ENCODE data around the gene CATSPERZ.

Gene CATSPERZ

GRCh38 chr11:64318766-64319761, 18.9 kb downstream of the CATSPERZ start:
- Histone ChIP-seq H3K27ac (replicated peaks; ENCODE audit: low read length) (no peak overlapping the region), H3K27me3 (ENCODE audit: control insufficient read depth in 3 of 3, insufficient read depth in 3 of 3, low read depth in 1 of 3, low read length in 3 of 3) (no peaks in the 10 kb centered on the region)
- DNase-seq (ENCODE audit: low spot score): no peak

GRCh38 chr11:64320556-64320955, 20.4 kb downstream of the CATSPERZ start:
- Histone ChIP-seq H2BK12ac (ENCODE audit: low read length) (no peak overlapping the region), H3K79me1 (ENCODE audit: low read depth, low read length) (peaks cover 15% of the 10 kb centered on the region), H2BK15ac (ENCODE audit: low read length) (no peak overlapping the region), H2AK5ac (ENCODE audit: low read depth, low read length) (no peak overlapping the region), H3K4ac (ENCODE audit: low read length) (no peak overlapping the region), H3K36me3 (replicated peaks in 1 of 2; ENCODE audit: control insufficient read depth in 2 of 2, insufficient read depth in 2 of 2, low read length in 2 of 2) (peaks cover 8 to 28% of the 10 kb centered on the region in 2 donors), H2AFZ (ENCODE audit: low read length) (no peak overlapping the region), H2BK120ac (ENCODE audit: low read depth, low read length) (no peak overlapping the region), H3K9me3 (replicated peaks in 1 of 2; ENCODE audit: control insufficient read depth in 2 of 2, insufficient read depth in 1 of 2, low read depth in 1 of 2, low read length in 2 of 2) (no peaks in the 10 kb centered on the region), H3K4me3 (ENCODE audit: low read length in 2 of 2) (no peak overlapping the region), H3K14ac (ENCODE audit: low read length) (no peak overlapping the region), H3K4me1 (ENCODE audit: control insufficient read depth in 2 of 2, insufficient read depth in 1 of 2, low read depth in 1 of 2, low read length in 2 of 2) (peaks cover 9 to 16% of the 10 kb centered on the region in 2 donors), H2BK5ac (ENCODE audit: low read length) (no peak overlapping the region), H3K23ac (ENCODE audit: low read depth, low read length, poor library complexity) (no peak overlapping the region), H4K8ac (ENCODE audit: low read depth, low read length) (no peak overlapping the region), H3K9ac (ENCODE audit: low read depth, low read length, poor library complexity) (no peak overlapping the region), H3K18ac (ENCODE audit: low read length) (no peak overlapping the region), H4K91ac (ENCODE audit: low read depth, low read length, poor library complexity) (no peak overlapping the region), H3K27me3 (ENCODE audit: control insufficient read depth in 3 of 3, insufficient read depth in 3 of 3, low read depth in 1 of 3, low read length in 3 of 3) (no peaks in the 10 kb centered on the region), H3K27ac (replicated peaks; ENCODE audit: low read length) (no peak overlapping the region), H3K4me2 (ENCODE audit: insufficient read depth, low read length, poor library complexity, severe bottlenecking) (no peak overlapping the region)
- WGBS, 2 donors (ENCODE audit: extremely low coverage in 2 of 2, insufficient read length in 2 of 2, insufficient replicate concordance in 1 of 2): no CpG with 5 or more reads among the region's 7 CpGs
- no peak for DNase-seq (ENCODE audit: low spot score)

More at GRCh38 chr11:64318766-64319761, 18.9 kb downstream of the CATSPERZ start:
- Histone ChIP-seq H2AK5ac (ENCODE audit: low read depth, low read length) (peak overlapping the region; percentile 2), H3K4me1 (ENCODE audit: control insufficient read depth in 2 of 2, insufficient read depth in 1 of 2, low read depth in 1 of 2, low read length in 2 of 2) (peaks cover 9 to 16% of the 10 kb centered on the region in 2 donors), H2BK5ac (ENCODE audit: low read length) (no peak overlapping the region), H3K9me3 (replicated peaks in 1 of 2; ENCODE audit: control insufficient read depth in 2 of 2, insufficient read depth in 1 of 2, low read depth in 1 of 2, low read length in 2 of 2) (peaks cover 0 to 2% of the 10 kb centered on the region in 2 donors), H3K9ac (ENCODE audit: low read depth, low read length, poor library complexity) (no peak overlapping the region), H3K4me2 (ENCODE audit: insufficient read depth, low read length, poor library complexity, severe bottlenecking) (peak overlapping the region; percentile 79), H3K4me3 (ENCODE audit: low read length in 2 of 2) (peak overlapping the region; percentile 72 to 95), H4K91ac (ENCODE audit: low read depth, low read length, poor library complexity) (no peak overlapping the region), H3K18ac (ENCODE audit: low read length) (peak overlapping the region; percentile 27), H2AFZ (ENCODE audit: low read length) (peak overlapping the region; percentile 77), H2BK12ac (ENCODE audit: low read length) (no peak overlapping the region), H2BK15ac (ENCODE audit: low read length) (peak overlapping the region; percentile 19), H4K8ac (ENCODE audit: low read depth, low read length) (no peak overlapping the region), H3K23ac (ENCODE audit: low read depth, low read length, poor library complexity) (no peak overlapping the region), H2BK120ac (ENCODE audit: low read depth, low read length) (no peak overlapping the region), H3K14ac (ENCODE audit: low read length) (no peak overlapping the region), H3K4ac (ENCODE audit: low read length) (no peak overlapping the region), H3K36me3 (replicated peaks in 1 of 2; ENCODE audit: control insufficient read depth in 2 of 2, insufficient read depth in 2 of 2, low read length in 2 of 2) (peaks cover 18 to 42% of the 10 kb centered on the region in 2 donors), H3K79me1 (ENCODE audit: low read depth, low read length) (peaks cover 21% of the 10 kb centered on the region)
- WGBS, 2 donors (ENCODE audit: extremely low coverage in 2 of 2, insufficient read length in 2 of 2, insufficient replicate concordance in 1 of 2): no CpG with 5 or more reads among the region's 19 CpGs

GRCh38 chr11:64321026-64321425, 20.9 kb downstream of the CATSPERZ start:
- H3K18ac ChIP-seq (ENCODE audit: low read length): no peak overlapping the region
- no peak overlapping the region for H3K9ac ChIP-seq (ENCODE audit: low read depth, low read length, poor library complexity)
- H2BK120ac ChIP-seq (ENCODE audit: low read depth, low read length): no peak overlapping the region
- no peaks in the 10 kb centered on the region for H3K9me3 ChIP-seq (replicated peaks in 1 of 2; ENCODE audit: control insufficient read depth in 2 of 2, insufficient read depth in 1 of 2, low read depth in 1 of 2, low read length in 2 of 2)
- H3K79me1 ChIP-seq (ENCODE audit: low read depth, low read length): peaks cover 13% of the 10 kb centered on the region
- no peak overlapping the region for H2BK5ac ChIP-seq (ENCODE audit: low read length)
- peaks cover 9 to 15% of the 10 kb centered on the region in 2 donors for H3K4me1 ChIP-seq (ENCODE audit: control insufficient read depth in 2 of 2, insufficient read depth in 1 of 2, low read depth in 1 of 2, low read length in 2 of 2)
- no peaks in the 10 kb centered on the region for H3K27me3 ChIP-seq (ENCODE audit: control insufficient read depth in 3 of 3, insufficient read depth in 3 of 3, low read depth in 1 of 3, low read length in 3 of 3)
- no peak overlapping the region for H3K4me2 ChIP-seq (ENCODE audit: insufficient read depth, low read length, poor library complexity, severe bottlenecking)
- no CpG with 5 or more reads among the region's 5 CpGs for WGBS, 2 donors (ENCODE audit: extremely low coverage in 2 of 2, insufficient read length in 2 of 2, insufficient replicate concordance in 1 of 2)
- H3K4ac ChIP-seq (ENCODE audit: low read length): no peak overlapping the region
- H2BK15ac ChIP-seq (ENCODE audit: low read length): no peak overlapping the region
- H4K91ac ChIP-seq (ENCODE audit: low read depth, low read length, poor library complexity): no peak overlapping the region
- no peak overlapping the region for H4K8ac ChIP-seq (ENCODE audit: low read depth, low read length)
- H2BK12ac ChIP-seq (ENCODE audit: low read length): no peak overlapping the region
- DNase-seq (ENCODE audit: low spot score): no peak
- H3K23ac ChIP-seq (ENCODE audit: low read depth, low read length, poor library complexity): no peak overlapping the region
- peaks cover 7 to 24% of the 10 kb centered on the region in 2 donors for H3K36me3 ChIP-seq (replicated peaks in 1 of 2; ENCODE audit: control insufficient read depth in 2 of 2, insufficient read depth in 2 of 2, low read length in 2 of 2)
- no peak overlapping the region for H3K27ac ChIP-seq (replicated peaks; ENCODE audit: low read length)
- H2AFZ ChIP-seq (ENCODE audit: low read length): no peak overlapping the region
- H3K4me3 ChIP-seq (ENCODE audit: low read length in 2 of 2): no peak overlapping the region
- H2AK5ac ChIP-seq (ENCODE audit: low read depth, low read length): no peak overlapping the region
- H3K14ac ChIP-seq (ENCODE audit: low read length): no peak overlapping the region

GRCh38 chr11:64321533-64321932, 21.4 kb downstream of the CATSPERZ start:
- H4K8ac ChIP-seq (ENCODE audit: low read depth, low read length): no peak overlapping the region
- no peak overlapping the region for H3K4me2 ChIP-seq (ENCODE audit: insufficient read depth, low read length, poor library complexity, severe bottlenecking)
- H3K36me3 ChIP-seq (replicated peaks in 1 of 2; ENCODE audit: control insufficient read depth in 2 of 2, insufficient read depth in 2 of 2, low read length in 2 of 2): peaks cover 6 to 22% of the 10 kb centered on the region in 2 donors
- no peaks in the 10 kb centered on the region for H3K9me3 ChIP-seq (replicated peaks in 1 of 2; ENCODE audit: control insufficient read depth in 2 of 2, insufficient read depth in 1 of 2, low read depth in 1 of 2, low read length in 2 of 2)
- no peak overlapping the region for H3K4ac ChIP-seq (ENCODE audit: low read length)
- no peak overlapping the region for H2BK12ac ChIP-seq (ENCODE audit: low read length)
- H3K14ac ChIP-seq (ENCODE audit: low read length): no peak overlapping the region
- no peak overlapping the region for H2AFZ ChIP-seq (ENCODE audit: low read length)
- no peak for DNase-seq (ENCODE audit: low spot score)
- peaks cover 9% of the 10 kb centered on the region for H3K79me1 ChIP-seq (ENCODE audit: low read depth, low read length)
- no peak overlapping the region for H2BK5ac ChIP-seq (ENCODE audit: low read length)
- H3K27ac ChIP-seq (replicated peaks; ENCODE audit: low read length): no peak overlapping the region
- H4K91ac ChIP-seq (ENCODE audit: low read depth, low read length, poor library complexity): no peak overlapping the region
- no peak overlapping the region for H2BK15ac ChIP-seq (ENCODE audit: low read length)
- no peaks in the 10 kb centered on the region for H3K27me3 ChIP-seq (ENCODE audit: control insufficient read depth in 3 of 3, insufficient read depth in 3 of 3, low read depth in 1 of 3, low read length in 3 of 3)
- no peak overlapping the region for H2BK120ac ChIP-seq (ENCODE audit: low read depth, low read length)
- H3K23ac ChIP-seq (ENCODE audit: low read depth, low read length, poor library complexity): no peak overlapping the region
- peak overlapping the region; percentile 50 for H3K9ac ChIP-seq (ENCODE audit: low read depth, low read length, poor library complexity)
- no peak overlapping the region for H3K4me3 ChIP-seq (ENCODE audit: low read length in 2 of 2)
- no peak overlapping the region for H3K18ac ChIP-seq (ENCODE audit: low read length)
- H3K4me1 ChIP-seq (ENCODE audit: control insufficient read depth in 2 of 2, insufficient read depth in 1 of 2, low read depth in 1 of 2, low read length in 2 of 2): peaks cover 9 to 11% of the 10 kb centered on the region in 2 donors
- WGBS, 2 donors (ENCODE audit: extremely low coverage in 2 of 2, insufficient read length in 2 of 2, insufficient replicate concordance in 1 of 2): no CpG with 5 or more reads among the region's 5 CpGs
- no peak overlapping the region for H2AK5ac ChIP-seq (ENCODE audit: low read depth, low read length)

Data from neuronal stem cell (in vitro differentiated cells).